Astrocyte of the cerebellum (primary cell): ENCODE results near the gene ZNF275.

Experiments
- DNase-seq: peaks from one replicate; pipeline ENCODE4 v3.0.0-alpha.2; 2011; ENCODE audit warnings: low read depth
- H3K4me3 ChIP-seq: 2 replicates; pipeline ENCODE4 v1.5.1; 2011; ENCODE audit warnings: mild to moderate bottlenecking, low read depth, low read length, moderate library complexity
- in situ Hi-C: cut with HindIII; loops from 2 replicates; pipeline ENCODE4 v1.10.0; 2017; ENCODE audit warnings: low sequenced_read_pairs
- TF ChIP-seq, protein P1 (sequence below): IDR thresholded peaks from 2 replicates; pipeline ENCODE4 v1.5.1; 2012; ENCODE audit warnings: low read length, low read depth, moderate library complexity, mild to moderate bottlenecking; ENCODE audit errors: missing control alignments

ZNF275 gene

GRCh38 chrX:153347530-153347929 is 13.6 kb downstream of the ZNF275 start:
- DNase-seq: no peak
- in situ Hi-C loops: no loop called here
- TF ChIP-seq, protein P1, sequence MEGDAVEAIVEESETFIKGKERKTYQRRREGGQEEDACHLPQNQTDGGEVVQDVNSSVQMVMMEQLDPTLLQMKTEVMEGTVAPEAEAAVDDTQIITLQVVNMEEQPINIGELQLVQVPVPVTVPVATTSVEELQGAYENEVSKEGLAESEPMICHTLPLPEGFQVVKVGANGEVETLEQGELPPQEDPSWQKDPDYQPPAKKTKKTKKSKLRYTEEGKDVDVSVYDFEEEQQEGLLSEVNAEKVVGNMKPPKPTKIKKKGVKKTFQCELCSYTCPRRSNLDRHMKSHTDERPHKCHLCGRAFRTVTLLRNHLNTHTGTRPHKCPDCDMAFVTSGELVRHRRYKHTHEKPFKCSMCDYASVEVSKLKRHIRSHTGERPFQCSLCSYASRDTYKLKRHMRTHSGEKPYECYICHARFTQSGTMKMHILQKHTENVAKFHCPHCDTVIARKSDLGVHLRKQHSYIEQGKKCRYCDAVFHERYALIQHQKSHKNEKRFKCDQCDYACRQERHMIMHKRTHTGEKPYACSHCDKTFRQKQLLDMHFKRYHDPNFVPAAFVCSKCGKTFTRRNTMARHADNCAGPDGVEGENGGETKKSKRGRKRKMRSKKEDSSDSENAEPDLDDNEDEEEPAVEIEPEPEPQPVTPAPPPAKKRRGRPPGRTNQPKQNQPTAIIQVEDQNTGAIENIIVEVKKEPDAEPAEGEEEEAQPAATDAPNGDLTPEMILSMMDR: no peak
- H3K4me3 ChIP-seq: no peak overlapping the region

DNA sequence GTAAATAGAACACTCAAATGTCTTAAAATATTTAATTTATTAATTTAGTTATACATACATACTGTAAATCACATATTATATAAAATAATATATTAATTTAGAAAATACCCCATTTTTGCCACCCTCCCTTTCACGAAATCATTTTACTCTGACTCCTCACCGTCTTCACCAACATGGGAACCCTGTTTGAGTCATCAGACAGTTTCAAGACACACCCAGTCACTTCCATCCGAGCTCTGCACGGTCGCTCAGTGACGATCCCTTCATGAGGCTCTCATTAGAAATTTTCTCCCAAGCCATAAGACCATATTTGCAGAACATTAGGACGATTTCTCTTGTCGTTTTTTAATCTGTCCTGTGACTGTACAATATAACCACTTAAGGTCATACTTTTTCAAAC is 14.5 kb downstream of the ZNF275 start:
- no peak overlapping the region for H3K4me3 ChIP-seq
- in situ Hi-C loops: no loop called here
- TF ChIP-seq, protein P1: no peak
- DNase-seq: no peak

GRCh38 chrX:153349952-153350351 is 16.0 kb downstream of the ZNF275 start:
- no peak for DNase-seq
- TF ChIP-seq, protein P1: no peak
- no peak overlapping the region for H3K4me3 ChIP-seq
- in situ Hi-C loops: no loop called here

GRCh38 chrX:153351981-153352380 is 18.0 kb downstream of the ZNF275 start:
- in situ Hi-C loops: no loop called here
- DNase-seq: no peak
- H3K4me3 ChIP-seq: no peak overlapping the region
- TF ChIP-seq, protein P1: no peak

GRCh38 chrX:153352858-153353257 is 18.9 kb downstream of the ZNF275 start:
- DNase-seq: no peak
- TF ChIP-seq, protein P1: no peak
- in situ Hi-C loops: no loop called here
- no peak overlapping the region for H3K4me3 ChIP-seq

DNA sequence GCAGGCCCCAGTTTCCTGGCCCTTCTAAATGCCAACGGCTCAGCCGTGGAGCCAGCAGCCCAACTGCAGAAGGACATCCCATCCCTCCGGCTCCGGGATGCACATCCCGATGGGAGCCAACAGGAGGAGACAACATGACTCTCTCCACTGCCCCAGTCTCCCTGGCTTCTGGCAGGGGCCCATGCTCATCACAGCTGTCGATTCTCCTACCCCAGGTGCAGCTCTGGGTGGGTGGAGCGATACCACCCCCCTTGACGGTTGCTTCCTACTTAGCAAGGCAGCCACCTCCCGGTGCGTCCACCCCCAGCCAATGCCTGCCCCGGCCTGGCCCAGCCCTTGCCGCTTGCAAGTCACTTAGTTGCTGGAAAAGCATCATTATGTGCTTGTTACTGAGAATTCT is 19.5 kb downstream of the ZNF275 start:
- no peak for DNase-seq
- H3K4me3 ChIP-seq: no peak overlapping the region
- TF ChIP-seq, protein P1: no peak
- in situ Hi-C loops: no loop called here

DNA sequence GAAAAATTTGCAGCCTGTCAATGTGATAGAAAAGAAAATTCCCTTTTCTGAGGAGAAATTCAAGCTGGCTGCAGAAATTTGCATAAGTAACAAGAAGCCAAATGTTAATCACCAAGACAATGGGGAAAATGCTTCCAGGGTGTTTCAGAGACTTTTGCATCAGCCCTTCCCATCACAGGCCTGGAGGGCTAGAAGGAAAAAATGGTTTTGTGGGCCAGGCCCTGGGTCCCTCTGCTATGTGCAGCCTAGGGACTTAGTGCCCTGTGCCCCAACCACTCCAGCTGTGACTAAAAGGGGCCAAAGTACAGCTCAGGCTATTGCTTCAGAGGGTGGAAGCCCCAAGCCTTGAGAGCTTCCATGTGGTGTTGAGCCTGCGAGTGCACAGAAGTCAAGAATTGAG is 23.9 kb downstream of the ZNF275 start:
- TF ChIP-seq, protein P1: no peak
- DNase-seq: no peak
- in situ Hi-C loops: no loop called here
- no peak overlapping the region for H3K4me3 ChIP-seq
